CD4-positive, alpha-beta T cell (primary cell): Measurements from ENCODE around the gene SLC25A53. TPM values are rescaled to one million over a fixed set of nuclear protein-coding genes. Genes with fewer than 3 reads are reported as not detected.
A peak's percentile ranks its signal among the peaks of the same experiment; 100 is the strongest.

Source experiments
- ATAC-seq: fragments of 200-7000 bp; cut with Tn5 transposase; one replicate; pipeline ENCODE4 v1.10.0; 2022; ENCODE audit warnings: mild to moderate bottlenecking; ENCODE audit not compliant: poor library complexity
- CTCF ChIA-PET: fragments of 350-600 bp; sonication (Branson Sonifier 250); formaldehyde crosslinking; loops from one replicate; lab custom pipeline; 2021; ENCODE audit warnings: antibody characterized with exemption, inconsistent platforms; lab: Charles Lee
- POLR2A ChIA-PET: fragments of 350-600 bp; sonication (Branson Sonifier 250); formaldehyde crosslinking; loops from one replicate; lab custom pipeline; 2021; ENCODE audit warnings: antibody characterized with exemption, inconsistent platforms; lab: Charles Lee
- DNase-seq, 14 experiments: peaks; one replicate each; pipeline ENCODE4 v3.0.0-alpha.2; 2013 to 2020; ENCODE audit warnings: mixed read lengths in 2 of 14
- H3K27ac ChIP-seq, 2 donors: one replicate each; pipeline versions ENCODE4 v1.5.1 to v1.7.0; 2013; ENCODE audit warnings: low read length in 2 of 2, low read depth in 1 of 2, mild to moderate bottlenecking in 1 of 2
- H3K27me3 ChIP-seq, 2 experiments: 1 replicate in 1 of 2; 2 replicates in 1 of 2; pipeline versions ENCODE4 v1.6.1 to v1.7.0; 2013; ENCODE audit warnings: low read length in 2 of 2, control low read depth in 1 of 2, mild to moderate bottlenecking in 1 of 2, moderate library complexity in 1 of 2; ENCODE audit not compliant: insufficient read depth in 2 of 2, control insufficient read depth in 1 of 2
- H3K36me3 ChIP-seq: one replicate; pipeline ENCODE4 v1.6.1; 2013; ENCODE audit warnings: low read length, control low read depth; ENCODE audit not compliant: insufficient read depth
- H3K4me1 ChIP-seq: one replicate; pipeline ENCODE4 v1.6.1; 2013; ENCODE audit warnings: low read length, control low read depth; ENCODE audit not compliant: insufficient read depth
- H3K4me3 ChIP-seq: one replicate; pipeline ENCODE4 v1.5.1; 2013; ENCODE audit warnings: mild to moderate bottlenecking, low read length, moderate library complexity
- H3K9me3 ChIP-seq, 2 experiments: 1 replicate in 1 of 2; 2 replicates in 1 of 2; pipeline versions ENCODE4 v1.6.1 to v1.7.0; 2013; ENCODE audit warnings: low read length in 2 of 2, mild to moderate bottlenecking in 2 of 2, control low read depth in 1 of 2, moderate library complexity in 1 of 2; ENCODE audit not compliant: control insufficient read depth in 1 of 2, insufficient read depth in 1 of 2
- H3K27ac Mint-ChIP-seq: one replicate; pipeline ENCODE4 v1.8.0; 2020; ENCODE audit warnings: mixed read lengths
- H3K27me3 Mint-ChIP-seq: one replicate; pipeline ENCODE4 v1.8.0; 2021; ENCODE audit warnings: mixed read lengths
- H3K36me3 Mint-ChIP-seq: one replicate; pipeline ENCODE4 v1.8.0; 2021; ENCODE audit warnings: low read depth, mixed read lengths
- H3K4me1 Mint-ChIP-seq: one replicate; pipeline ENCODE4 v1.8.0; 2021; ENCODE audit warnings: low read depth, mixed read lengths
- H3K4me3 Mint-ChIP-seq: one replicate; pipeline ENCODE4 v1.8.0; 2020; ENCODE audit warnings: mild to moderate bottlenecking, mixed read lengths
- H3K9me3 Mint-ChIP-seq: one replicate; pipeline ENCODE4 v1.8.0; 2020; ENCODE audit warnings: mixed read lengths
- intact Hi-C, 2 experiments: fragments of 100-400 bp; cut with DNase I in 1 of 2; cut with micrococcal nuclease in 1 of 2; formaldehyde crosslinking; loops; one replicate each; pipeline versions ENCODE4 v1.15.1 to v1.9.0; 2023 to 2025; cut with DNase I, micrococcal nuclease
- total RNA-seq, 174 experiments: library from RNA in 2 of 174; stranded (reverse) in 2 of 174; gene quantifications; one replicate each; pipeline ENCODE4 v1.2.3 and lab custom pipeline; 2021 to 2026
- TF ChIP-seq, protein P1 (sequence below): fragments of 200-600 bp; IDR thresholded peaks from one replicate; pipeline ENCODE4 v1.8.0; 2022; ENCODE audit warnings: antibody characterized with exemption, mild to moderate bottlenecking

SLC25A53 gene
- total RNA-seq, 2 experiments from 2014 or later, result 5.1 TPM

GRCh38 chrX:104168127-104168526 lies 11.3 kb upstream of the SLC25A53 start:
- H3K36me3 ChIP-seq, result peaks cover 3% of the 10 kb centered on the region
- no peak overlapping the region for H3K4me3 ChIP-seq
- intact Hi-C loops, result loop anchor here in 1 of 2 experiments (5.0 to 10.0 kb wide), 3 partner anchors 251 to 953 kb away; partner anchors contain the start of genes BEX4 and MORF4L2
- peaks cover 13% of the 10 kb centered on the region for H3K4me1 ChIP-seq
- Mint-ChIP-seq H3K4me1 (peaks cover 39% of the 10 kb centered on the region), H3K27ac (peak overlapping the region; percentile 83), H3K9me3 (no peaks in the 10 kb centered on the region), H3K4me3 (peak overlapping the region; percentile 86), H3K27me3 (no peaks in the 10 kb centered on the region), H3K36me3 (peaks cover 8% of the 10 kb centered on the region)
- ChIA-PET CTCF (interaction anchor here (1.2 kb wide), 1 partner anchor 69 kb away, joined by 3 read pairs; no protein-coding TSS in a partner anchor), POLR2A (interaction anchor here (3.1 kb wide), 1 partner anchor 11 kb away, joined by 54 read pairs; the partner anchor contains the start of gene SLC25A53)
- TF ChIP-seq, protein P1, sequence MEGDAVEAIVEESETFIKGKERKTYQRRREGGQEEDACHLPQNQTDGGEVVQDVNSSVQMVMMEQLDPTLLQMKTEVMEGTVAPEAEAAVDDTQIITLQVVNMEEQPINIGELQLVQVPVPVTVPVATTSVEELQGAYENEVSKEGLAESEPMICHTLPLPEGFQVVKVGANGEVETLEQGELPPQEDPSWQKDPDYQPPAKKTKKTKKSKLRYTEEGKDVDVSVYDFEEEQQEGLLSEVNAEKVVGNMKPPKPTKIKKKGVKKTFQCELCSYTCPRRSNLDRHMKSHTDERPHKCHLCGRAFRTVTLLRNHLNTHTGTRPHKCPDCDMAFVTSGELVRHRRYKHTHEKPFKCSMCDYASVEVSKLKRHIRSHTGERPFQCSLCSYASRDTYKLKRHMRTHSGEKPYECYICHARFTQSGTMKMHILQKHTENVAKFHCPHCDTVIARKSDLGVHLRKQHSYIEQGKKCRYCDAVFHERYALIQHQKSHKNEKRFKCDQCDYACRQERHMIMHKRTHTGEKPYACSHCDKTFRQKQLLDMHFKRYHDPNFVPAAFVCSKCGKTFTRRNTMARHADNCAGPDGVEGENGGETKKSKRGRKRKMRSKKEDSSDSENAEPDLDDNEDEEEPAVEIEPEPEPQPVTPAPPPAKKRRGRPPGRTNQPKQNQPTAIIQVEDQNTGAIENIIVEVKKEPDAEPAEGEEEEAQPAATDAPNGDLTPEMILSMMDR, result no peak
- ATAC-seq (no peak), DNase-seq (no peak)
- H3K9me3 ChIP-seq, result no peaks in the 10 kb centered on the region
- no peaks in the 10 kb centered on the region for H3K27me3 ChIP-seq
- H3K27ac ChIP-seq, result no peak overlapping the region

DNA sequence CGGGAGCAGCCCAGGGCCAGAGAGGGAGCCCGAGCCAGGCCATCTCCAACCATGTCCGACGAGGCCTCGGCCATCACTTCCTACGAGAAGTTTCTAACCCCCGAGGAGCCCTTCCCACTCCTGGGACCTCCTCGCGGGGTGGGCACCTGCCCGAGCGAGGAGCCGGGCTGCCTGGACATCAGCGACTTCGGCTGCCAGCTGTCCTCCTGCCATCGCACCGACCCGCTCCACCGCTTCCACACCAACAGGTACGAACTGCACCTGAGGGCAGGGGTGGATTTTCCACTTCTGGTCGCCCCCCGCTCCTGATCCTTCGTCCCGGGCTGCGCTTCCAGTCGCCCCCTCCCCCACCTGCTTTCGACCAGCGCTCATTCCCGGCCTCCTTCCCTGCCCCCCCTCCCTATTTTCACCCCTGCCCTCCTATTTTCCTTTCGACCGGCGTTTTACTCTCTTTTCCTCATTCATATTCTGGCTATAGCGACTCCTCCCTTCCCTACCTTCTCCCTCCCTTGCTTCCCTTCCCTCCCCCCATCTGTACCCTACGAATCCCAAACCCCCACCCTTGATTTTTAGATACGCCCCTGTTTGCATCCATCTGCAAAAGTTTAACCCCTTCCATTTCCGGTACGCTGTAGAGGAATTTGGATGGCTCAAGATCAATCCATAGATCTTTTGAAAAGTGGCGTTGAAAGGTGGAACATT lies 10.1 kb upstream of the SLC25A53 start:
- peak overlapping the region; percentile 86 for H3K4me3 Mint-ChIP-seq
- ATAC-seq, result no peak
- peak in 1 of 14 experiments; percentile 4 for DNase-seq
- no peaks in the 10 kb centered on the region for H3K27me3 Mint-ChIP-seq
- H3K36me3 Mint-ChIP-seq, result peaks cover 8% of the 10 kb centered on the region
- no peaks in the 10 kb centered on the region for H3K9me3 Mint-ChIP-seq
- peaks cover 3% of the 10 kb centered on the region for H3K36me3 ChIP-seq
- H3K27ac Mint-ChIP-seq, result peak overlapping the region; percentile 83
- peaks cover 13% of the 10 kb centered on the region for H3K4me1 ChIP-seq
- no peaks in the 10 kb centered on the region for H3K9me3 ChIP-seq
- H3K27me3 ChIP-seq, result no peaks in the 10 kb centered on the region
- H3K4me1 Mint-ChIP-seq, result peaks cover 39% of the 10 kb centered on the region
- H3K27ac ChIP-seq, result peak overlapping the region in 1 of 2 donors; percentile 29
- ChIA-PET CTCF (interaction anchor here (1.2 to 1.8 kb wide), 3 partner anchors 10 to 68 kb away, joined by 3 to 20 read pairs (median 5); partner anchors contain the start of gene SLC25A53), POLR2A (interaction anchor here (1.3 to 3.1 kb wide), 2 partner anchors 10 to 248 kb away, joined by 4 to 54 read pairs; partner anchors contain the start of gene SLC25A53)
- intact Hi-C loops, result loop anchor here in 1 of 2 experiments (5.0 to 10.0 kb wide), 3 partner anchors 250 to 952 kb away; partner anchors contain the start of genes BEX4 and MORF4L2
- TF ChIP-seq, protein P1, result no peak
- H3K4me3 ChIP-seq, result peak overlapping the region; percentile 90

DNA sequence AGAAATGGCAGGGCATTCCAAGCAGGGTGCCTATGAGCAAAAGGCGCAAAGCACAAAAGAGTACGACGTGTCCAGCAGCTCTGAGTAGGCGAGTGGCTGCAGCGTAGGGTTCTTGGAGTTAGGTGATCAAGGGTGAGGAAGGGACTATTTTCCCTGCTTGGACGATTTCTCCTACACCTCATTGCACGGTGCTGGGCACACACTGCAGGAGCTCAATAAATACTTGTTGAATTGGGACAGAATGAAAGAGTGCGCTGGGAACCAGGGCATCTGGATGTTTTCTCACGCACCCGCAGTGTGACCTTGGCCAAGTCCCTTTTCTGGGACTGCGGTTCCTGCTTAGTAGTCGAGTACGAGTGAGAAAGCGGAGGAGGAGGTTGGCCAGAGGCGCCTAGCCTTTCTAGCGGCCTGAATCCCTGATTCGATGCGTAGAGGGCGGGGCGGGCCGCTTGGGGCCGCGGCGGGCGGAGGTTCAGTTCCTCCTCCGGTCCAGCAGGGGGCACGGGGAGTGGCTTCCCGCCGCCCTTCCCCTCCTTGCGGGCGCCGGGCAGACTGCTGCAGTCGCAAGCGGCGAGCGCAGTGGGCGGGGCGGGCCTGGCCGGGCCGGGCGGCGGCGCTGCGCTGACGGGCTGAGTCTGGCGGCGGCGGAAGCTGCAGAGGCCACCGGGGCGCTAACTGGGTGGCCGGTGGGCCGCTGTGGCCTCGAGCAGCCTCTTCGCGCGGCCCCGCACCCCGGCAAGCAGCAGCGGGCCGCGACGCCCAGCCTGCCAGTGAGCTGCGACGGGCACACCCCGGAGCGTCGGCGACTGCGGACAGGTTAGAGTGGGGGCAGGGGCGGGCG lies 9.3 kb upstream of the SLC25A53 start, which contains the start of gene FAM199X:
TSS of gene FAM199X (plus strand) at position 560 of the 841 bp plus-strand sequence. CDS start 333 bp downstream, outside the sequence.
- Histone ChIP-seq H3K9me3 (no peaks in the 10 kb centered on the region), H3K4me1 (peaks cover 13% of the 10 kb centered on the region), H3K27me3 (no peaks in the 10 kb centered on the region), H3K27ac (peak within 1 kb of the TSS; percentile 64 to 69), H3K36me3 (peaks cover 3% of the 10 kb centered on the region), H3K4me3 (peak within 1 kb of the TSS; percentile 90)
- CTCF ChIA-PET, result interaction anchor here (1.6 to 1.8 kb wide), 2 partner anchors 10 to 30 kb away, joined by 5 to 20 read pairs; partner anchors contain the start of gene SLC25A53
- intact Hi-C loops, result loop anchor here in 1 of 2 experiments (5.0 to 10.0 kb wide), 3 partner anchors 249 to 951 kb away; partner anchors contain the start of genes BEX4 and MORF4L2
- DNase-seq, result peak; percentile 65 to 91 (median 76)
- Mint-ChIP-seq H3K27ac (peak within 1 kb of the TSS; percentile 92), H3K9me3 (no peaks in the 10 kb centered on the region), H3K27me3 (no peaks in the 10 kb centered on the region), H3K4me1 (peaks cover 39% of the 10 kb centered on the region), H3K36me3 (peaks cover 8% of the 10 kb centered on the region), H3K4me3 (peak within 1 kb of the TSS; percentile 96)
- ATAC-seq, result peak; percentile 98
- TF ChIP-seq, protein P1, result peak; percentile 44
- POLR2A ChIA-PET, result interaction anchor here (0.9 to 3.1 kb wide), 3 partner anchors 9 to 247 kb away, joined by 3 to 54 read pairs (median 4); partner anchors contain the start of gene SLC25A53
